Liver (tissue), 9 donors: Measurements from ENCODE around the gene KNTC1. TPM values are rescaled to one million over a fixed set of nuclear protein-coding genes. Genes with fewer than 3 reads are reported as not detected.

Source experiments
- DNase-seq: peaks from one replicate; pipeline ENCODE4 v3.0.0-alpha.2; 2017; ENCODE audit warnings: low spot score
- H3K27ac ChIP-seq, 2 donors: one replicate each; pipeline ENCODE4 v1.7.0; 2013; ENCODE audit warnings: inconsistent platforms in 2 of 2, low read length in 2 of 2, control low read depth in 1 of 2, low read depth in 1 of 2, mild to moderate bottlenecking in 1 of 2
- H3K27me3 ChIP-seq, 4 donors: one replicate each; pipeline versions ENCODE4 v1.6.1 to v1.7.0; 2013; ENCODE audit warnings: low read length in 3 of 4, inconsistent platforms in 1 of 4, mild to moderate bottlenecking in 1 of 4, moderate library complexity in 1 of 4; ENCODE audit not compliant: control insufficient read depth in 4 of 4, insufficient read depth in 4 of 4
- H3K36me3 ChIP-seq, 4 donors: one replicate each; pipeline versions ENCODE4 v1.6.1 to v1.7.0; 2013; ENCODE audit warnings: low read length in 3 of 4, mild to moderate bottlenecking in 3 of 4, low read depth in 1 of 4, moderate library complexity in 1 of 4; ENCODE audit not compliant: control insufficient read depth in 4 of 4, insufficient read depth in 3 of 4
- H3K4me1 ChIP-seq, 4 donors: one replicate each; pipeline versions ENCODE4 v1.6.1 to v1.7.0; 2013; ENCODE audit warnings: low read length in 3 of 4, mild to moderate bottlenecking in 3 of 4, moderate library complexity in 1 of 4; ENCODE audit not compliant: control insufficient read depth in 4 of 4, insufficient read depth in 4 of 4
- H3K4me3 ChIP-seq, 3 donors: one replicate each; pipeline versions ENCODE4 v1.6.1 to v1.7.0; 2013; ENCODE audit warnings: low read length in 3 of 3, control low read depth in 1 of 3, low read depth in 1 of 3, mild to moderate bottlenecking in 1 of 3
- H3K9ac ChIP-seq, 2 donors: one replicate each; pipeline ENCODE4 v1.7.0; 2013; ENCODE audit warnings: low read length in 2 of 2, mild to moderate bottlenecking in 2 of 2, moderate library complexity in 2 of 2, control low read depth in 1 of 2, low read depth in 1 of 2
- H3K9me3 ChIP-seq, 4 donors: one replicate each; pipeline versions ENCODE4 v1.6.1 to v1.7.0; 2013; ENCODE audit warnings: low read length in 3 of 4; ENCODE audit not compliant: control insufficient read depth in 4 of 4
- CTCF ChIP-seq: fragments of 150-350 bp; IDR thresholded peaks from 2 replicates; pipeline ENCODE4 v1.5.1; 2017; ENCODE audit warnings: improper control_type of control experiment, low read depth, low read length; ENCODE audit not compliant: missing input control
- EGR1 ChIP-seq, 2 donors: IDR thresholded peaks; 2 replicates each; pipeline ENCODE4 v1.6.1; 2016 to 2018; ENCODE audit warnings: antibody characterized with exemption in 2 of 2, low read depth in 2 of 2
- FOXA1 ChIP-seq: IDR thresholded peaks from 2 replicates; pipeline ENCODE4 v1.6.1; 2016; ENCODE audit warnings: antibody characterized with exemption
- FOXA2 ChIP-seq: IDR thresholded peaks from 2 replicates; pipeline ENCODE4 v1.6.1; 2016; ENCODE audit warnings: antibody characterized with exemption
- GABPA ChIP-seq, 2 donors: IDR thresholded peaks in 1 of 2; conservative IDR thresholded peaks in 1 of 2; 2 replicates each; pipeline ENCODE4 v1.6.1; 2016; ENCODE audit warnings: antibody characterized with exemption in 2 of 2, mild to moderate bottlenecking in 1 of 2, moderate library complexity in 1 of 2
- HNF4A ChIP-seq, 2 donors: conservative IDR thresholded peaks; 2 replicates each; pipeline ENCODE4 v1.6.1; 2016; ENCODE audit warnings: antibody characterized with exemption in 2 of 2, mild to moderate bottlenecking in 2 of 2
- HNF4G ChIP-seq: IDR thresholded peaks from 2 replicates; pipeline ENCODE4 v1.6.1; 2016; ENCODE audit warnings: antibody characterized with exemption
- JUND ChIP-seq, 2 donors: IDR thresholded peaks; 2 replicates each; pipeline ENCODE4 v1.6.1; 2016; ENCODE audit warnings: antibody characterized with exemption in 2 of 2
- NR2F2 ChIP-seq: IDR thresholded peaks from 2 replicates; pipeline ENCODE4 v1.6.1; 2016; ENCODE audit warnings: antibody characterized with exemption
- RAD21 ChIP-seq, 2 donors: IDR thresholded peaks; 2 replicates each; pipeline ENCODE4 v1.6.1; 2016; ENCODE audit warnings: antibody characterized with exemption in 2 of 2, mild to moderate bottlenecking in 2 of 2
- RXRA ChIP-seq, 2 donors: IDR thresholded peaks; 2 replicates each; pipeline ENCODE4 v1.6.1; 2017 to 2018; ENCODE audit warnings: antibody characterized with exemption in 2 of 2, mild to moderate bottlenecking in 1 of 2
- SP1 ChIP-seq: IDR thresholded peaks from 2 replicates; pipeline ENCODE4 v1.6.1; 2018; ENCODE audit warnings: antibody characterized with exemption, mild to moderate bottlenecking
- ZBTB33 ChIP-seq: IDR thresholded peaks from 2 replicates; pipeline ENCODE4 v1.6.1; 2016; ENCODE audit warnings: antibody characterized with exemption
- WGBS: extraction: QIAGEN DNeasy Blood & Tissue Kit; methylation state at CpG from one replicate; pipeline ENCODE4 v1.1.7; 2013; 5-methylcytosine and 5-hydroxymethylcytosine counted together
- polyA plus RNA-seq, 2 donors: library from polyadenylated mRNA; stranded (reverse) in 1 of 2; unstranded in 1 of 2; fragments of 200-250 nt in 1 of 2; fragments of >200 nt in 1 of 2; fragmentation: Nextera tagmentation in 1 of 2; extraction: Ambion mirVana in 1 of 2; gene quantifications; one replicate each; pipeline versions ENCODE4 v1.2.1 to v1.2.3, GENCODE V29; 2013 to 2015
- total RNA-seq, 2 donors: library from RNA; depleted of rRNA; stranded (reverse); fragments of >200 nt; gene quantifications; one replicate each; pipeline ENCODE4 v1.2.3, GENCODE V29; 2014
- donor health status: healthy.
- donor health status: healthy.
- donor health status: healthy.
- donor health status: healthy.
- donor health status: healthy.

KNTC1 gene
- total and polyA plus RNA-seq, 4 donors, result 1.3 to 34.7 (median 4.0) TPM

- no peak for TF ChIP-seq HNF4G
- TF ChIP-seq HNF4A (conservative IDR thresholded peaks at IDR 0.05), result no peak
- TF ChIP-seq NR2F2, result no peak
- TF ChIP-seq GABPA (IDR thresholded peaks at IDR 0.05 in 1 of 2, conservative IDR thresholded peaks at IDR 0.05 in 1 of 2), result no peak
Measured at GRCh38 chr12:122547330-122547729, 20.3 kb downstream of the KNTC1 start (continued).

- TF ChIP-seq GABPA (IDR thresholded peaks at IDR 0.05 in 1 of 2, conservative IDR thresholded peaks at IDR 0.05 in 1 of 2) (no peak), JUND (IDR thresholded peaks at IDR 0.05) (no peak), ZBTB33 (no peak), EGR1 (IDR thresholded peaks at IDR 0.05; ENCODE audit: low read depth in 2 of 2) (no peak), FOXA2 (no peak), RXRA (IDR thresholded peaks at IDR 0.05) (no peak), CTCF (no peak), FOXA1 (no peak)
- Histone ChIP-seq H3K36me3 (peaks cover 1 to 5% (median 4%) of the 10 kb centered on the region in 4 donors), H3K9me3 (no peaks in the 10 kb centered on the region), H3K9ac (no peak overlapping the region), H3K27me3 (no peaks in the 10 kb centered on the region), H3K4me3 (no peak overlapping the region), H3K4me1 (no peaks in the 10 kb centered on the region), H3K27ac (no peak overlapping the region)
- WGBS, result 98% methylated on average over 16 of the region's 16 CpGs
- DNase-seq, result no peak
Measured at GRCh38 chr12:122558745-122559641, 31.9 kb downstream of the KNTC1 start.

- Histone ChIP-seq H3K9me3 (no peaks in the 10 kb centered on the region), H3K4me3 (no peak overlapping the region), H3K27me3 (no peaks in the 10 kb centered on the region), H3K27ac (no peak overlapping the region), H3K9ac (no peak overlapping the region), H3K36me3 (peaks cover 0 to 5% (median 4%) of the 10 kb centered on the region in 4 donors), H3K4me1 (no peaks in the 10 kb centered on the region)
- no peak for TF ChIP-seq RAD21 (IDR thresholded peaks at IDR 0.05)
- TF ChIP-seq HNF4G, result no peak
- TF ChIP-seq JUND (IDR thresholded peaks at IDR 0.05), result no peak
- no peak for TF ChIP-seq EGR1 (IDR thresholded peaks at IDR 0.05; ENCODE audit: low read depth in 2 of 2)
- no peak for TF ChIP-seq SP1
- WGBS, result 98% methylated on average over 3 of the region's 3 CpGs
- DNase-seq, result no peak
Measured at GRCh38 chr12:122560138-122560537, 33.1 kb downstream of the KNTC1 start.
